Tibial nerve (tissue), 4 donors: ENCODE results near the gene TTC39C.

Experiments used
- CTCF ChIP-seq, 5 experiments: fragments of 200-600 bp in 3 of 5; fragments of 450-650 bp in 2 of 5; sonication (generic) in 3 of 5; IDR thresholded peaks; one replicate each; pipeline ENCODE4 v1.5.1; 2016 to 2019; ENCODE audit warnings: antibody characterized with exemption in 5 of 5, mild to moderate bottlenecking in 3 of 5, moderate library complexity in 2 of 5
- EP300 ChIP-seq, 2 donors: sonication (generic); formaldehyde crosslinking; IDR thresholded peaks; one replicate each; pipeline ENCODE4 v1.6.1; 2017; ENCODE audit warnings: antibody characterized with exemption in 2 of 2, mild to moderate bottlenecking in 1 of 2
- POLR2A ChIP-seq, 2 donors: fragments of 450-650 bp; IDR thresholded peaks; one replicate each; pipeline ENCODE4 v1.6.1; 2017; ENCODE audit warnings: antibody characterized with exemption in 2 of 2, mild to moderate bottlenecking in 2 of 2, moderate library complexity in 2 of 2

DNA sequence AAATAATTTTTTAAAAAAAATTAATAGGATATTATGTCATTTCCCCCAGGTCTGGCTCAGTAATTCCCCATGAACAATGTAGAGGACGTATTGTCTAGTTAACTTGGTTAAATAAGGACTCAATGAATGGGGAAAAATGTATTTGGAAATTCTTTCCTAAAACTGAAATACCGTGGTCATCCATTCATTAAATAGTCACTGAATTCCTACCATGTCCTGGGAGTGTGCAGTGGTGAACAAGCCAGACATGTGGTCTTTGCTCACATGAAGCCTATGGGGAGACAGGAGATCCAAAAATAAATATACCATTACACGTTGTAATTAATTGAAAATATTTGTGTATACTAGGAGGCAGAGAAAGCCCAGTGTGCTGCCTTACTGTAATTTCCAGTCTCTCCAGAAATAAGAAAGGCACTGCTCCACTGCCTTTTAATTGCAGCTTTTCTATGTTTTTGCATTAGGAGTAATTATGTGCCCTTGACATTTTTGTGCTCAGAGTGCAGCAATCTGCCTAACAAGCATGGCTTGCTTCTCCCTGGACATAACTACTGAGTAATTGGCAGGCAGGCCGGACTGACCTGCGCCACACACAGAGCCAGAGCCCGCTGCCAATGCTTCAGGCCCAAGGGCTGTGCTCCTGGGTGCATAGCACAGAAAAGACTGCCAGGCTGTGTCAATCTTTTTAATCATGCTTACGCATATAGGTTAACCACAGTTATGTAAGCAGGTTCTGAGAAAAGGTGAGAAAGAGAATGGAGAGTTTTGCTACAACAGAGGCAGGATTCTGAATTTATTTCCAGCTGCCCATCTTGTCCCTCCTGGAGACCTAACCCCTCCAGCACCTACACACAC lies 22.2 kb upstream of the TTC39C start:
- TF ChIP-seq EP300 (IDR thresholded peaks at IDR 0.05) = no peak
- no peak for TF ChIP-seq CTCF (IDR thresholded peaks at IDR 0.05)
- no peak for TF ChIP-seq POLR2A (IDR thresholded peaks at IDR 0.05)
